Colonic mucosa (tissue), 4 donors: Measurements from ENCODE around the gene CDK8. TPM values are rescaled to one million over a fixed set of nuclear protein-coding genes. Genes with fewer than 3 reads are reported as not detected.

Experiments
- DNase-seq: peaks from one replicate; pipeline ENCODE4 v3.0.0-alpha.2; 2020
- H3K27ac ChIP-seq: fragments of 200-600 bp; one replicate; pipeline ENCODE4 v1.8.0; 2021
- H3K27me3 ChIP-seq: fragments of 200-600 bp; one replicate; pipeline ENCODE4 v1.8.0; 2021
- H3K36me3 ChIP-seq: fragments of 200-600 bp; one replicate; pipeline ENCODE4 v1.8.0; 2021
- H3K4me1 ChIP-seq: fragments of 200-600 bp; one replicate; pipeline ENCODE4 v1.8.0; 2021; ENCODE audit warnings: mild to moderate bottlenecking
- H3K4me3 ChIP-seq: fragments of 200-600 bp; one replicate; pipeline ENCODE4 v1.8.0; 2021
- H3K9ac ChIP-seq, 2 donors: one replicate each; pipeline ENCODE4 v1.7.0; 2013; ENCODE audit warnings: control low read depth in 2 of 2, low read depth in 2 of 2, low read length in 2 of 2
- H3K9me3 ChIP-seq: fragments of 200-600 bp; one replicate; pipeline ENCODE4 v1.8.0; 2021
- CTCF ChIP-seq: fragments of 200-600 bp; IDR thresholded peaks from one replicate; pipeline ENCODE4 v1.8.0; 2022; ENCODE audit warnings: antibody characterized with exemption, mild to moderate bottlenecking
- intact Hi-C: fragments of 100-400 bp; cut with DNase I; formaldehyde crosslinking; loops from one replicate; pipeline ENCODE4 v1.14.1; 2022
- total RNA-seq, 2 donors: library from RNA; stranded (reverse); fragmentation: NEBNext Ultra II Directional in 1 of 2; extraction: Animal tissue kit (Norgen Biotek cat#: 25700) in 1 of 2; gene quantifications; one replicate each; pipeline ENCODE4 v1.2.1, GENCODE V29; 2021
- donor health status: healthy.
- donor health status: DM: no; HTN: no; CAD: no.
- donor health status: DM: no; HTN: no; CAD: no.

The CDK8 gene
- total RNA-seq, 2 donors from 2014 or later: 22.7 to 31.8 TPM

GRCh38 chr13:26376430-26376829 lies 122.5 kb downstream of the CDK8 start:
- H3K9ac ChIP-seq: no peak overlapping the region
- TF ChIP-seq CTCF: no peak
- no peak overlapping the region for H3K27ac ChIP-seq
- intact Hi-C loops: no loop called here
- no peaks in the 10 kb centered on the region for H3K9me3 ChIP-seq
- no peaks in the 10 kb centered on the region for H3K36me3 ChIP-seq
- H3K27me3 ChIP-seq: no peaks in the 10 kb centered on the region
- no peak for DNase-seq
- H3K4me3 ChIP-seq: no peak overlapping the region
- no peaks in the 10 kb centered on the region for H3K4me1 ChIP-seq

- intact Hi-C loops: no loop called here
- no peak for TF ChIP-seq CTCF
- Histone ChIP-seq H3K27ac (no peak overlapping the region), H3K4me1 (no peaks in the 10 kb centered on the region), H3K9me3 (no peaks in the 10 kb centered on the region), H3K36me3 (no peaks in the 10 kb centered on the region), H3K9ac (no peak overlapping the region), H3K27me3 (no peaks in the 10 kb centered on the region), H3K4me3 (no peak overlapping the region)
- DNase-seq: no peak
Observed at GRCh38 chr13:26377038-26377437, 123.1 kb downstream of the CDK8 start.

- Histone ChIP-seq H3K27me3 (no peaks in the 10 kb centered on the region), H3K36me3 (no peaks in the 10 kb centered on the region), H3K9me3 (no peaks in the 10 kb centered on the region), H3K4me1 (no peaks in the 10 kb centered on the region), H3K4me3 (no peak overlapping the region), H3K27ac (no peak overlapping the region), H3K9ac (no peak overlapping the region)
- no peak for TF ChIP-seq CTCF
- intact Hi-C loops: no loop called here
- DNase-seq: no peak
Observed at GRCh38 chr13:26378116-26378515, 124.2 kb downstream of the CDK8 start.

GRCh38 chr13:26379831-26380230 lies 125.9 kb downstream of the CDK8 start:
- Histone ChIP-seq H3K4me1 (no peaks in the 10 kb centered on the region), H3K27ac (no peak overlapping the region), H3K9ac (no peak overlapping the region), H3K9me3 (no peaks in the 10 kb centered on the region), H3K4me3 (no peak overlapping the region), H3K36me3 (no peaks in the 10 kb centered on the region), H3K27me3 (no peaks in the 10 kb centered on the region)
- intact Hi-C loops: no loop called here
- DNase-seq: no peak
- TF ChIP-seq CTCF: no peak

GRCh38 chr13:26380930-26381329 lies 127.0 kb downstream of the CDK8 start:
- no peak overlapping the region for H3K9ac ChIP-seq
- no peak overlapping the region for H3K4me3 ChIP-seq
- intact Hi-C loops: no loop called here
- no peaks in the 10 kb centered on the region for H3K36me3 ChIP-seq
- no peaks in the 10 kb centered on the region for H3K27me3 ChIP-seq
- TF ChIP-seq CTCF: no peak
- no peaks in the 10 kb centered on the region for H3K4me1 ChIP-seq
- DNase-seq: no peak
- no peak overlapping the region for H3K27ac ChIP-seq
- H3K9me3 ChIP-seq: no peaks in the 10 kb centered on the region

GRCh38 chr13:26382366-26382765 lies 128.4 kb downstream of the CDK8 start:
- Histone ChIP-seq H3K36me3 (no peaks in the 10 kb centered on the region), H3K27ac (no peak overlapping the region), H3K27me3 (no peaks in the 10 kb centered on the region), H3K9ac (no peak overlapping the region), H3K9me3 (no peaks in the 10 kb centered on the region), H3K4me3 (no peak overlapping the region), H3K4me1 (no peaks in the 10 kb centered on the region)
- intact Hi-C loops: no loop called here
- no peak for DNase-seq
- TF ChIP-seq CTCF: no peak
